ENCODE measurements around the gene CACNB1. TPM values are rescaled to one million over a fixed set of nuclear protein-coding genes. Genes with fewer than 3 reads are reported as not detected.
A peak's percentile ranks its signal among the peaks of the same experiment; 100 is the strongest.

The CACNB1 gene
- total and polyA plus RNA-seq, 2 experiments from 2014 or later, result 6.6 to 7.1 TPM

DNA sequence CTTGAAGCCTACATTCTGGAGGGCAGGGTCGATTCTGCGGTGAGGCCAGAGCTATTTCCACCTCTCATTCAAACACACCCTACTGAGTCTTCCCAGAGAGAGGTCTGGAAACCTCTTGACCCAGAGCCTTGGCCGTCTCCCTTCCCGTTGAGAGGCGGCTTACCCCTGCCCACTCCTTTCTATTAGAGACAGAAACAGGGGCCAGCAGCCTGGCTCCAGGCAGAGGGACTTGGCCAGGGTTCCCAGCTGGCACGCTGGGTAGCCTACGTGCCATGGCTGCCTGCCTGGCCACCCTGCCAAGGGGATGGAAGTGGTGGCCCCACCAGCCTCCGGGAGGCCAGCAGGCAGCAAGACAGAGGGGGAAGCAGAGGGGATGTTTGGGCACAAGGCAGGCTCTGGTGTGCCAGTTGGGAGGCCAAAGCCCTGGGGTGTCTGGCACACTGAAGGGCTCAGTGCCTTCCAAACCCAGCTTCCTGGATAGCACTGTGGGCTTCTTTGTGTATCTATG is 22.2 kb upstream of the CACNB1 start:
- Histone ChIP-seq H3K4me1 (ENCODE audit: insufficient read depth) (no peaks in the 10 kb centered on the region), H3K9me3 (ENCODE audit: low read depth) (no peaks in the 10 kb centered on the region), H3K36me3 (ENCODE audit: low read depth) (no peaks in the 10 kb centered on the region), H3K9me2 (ENCODE audit: insufficient read depth) (no peaks in the 10 kb centered on the region), H3K79me2 (ENCODE audit: insufficient read depth) (no peaks in the 10 kb centered on the region), H4K20me1 (ENCODE audit: insufficient read depth) (no peaks in the 10 kb centered on the region), H3K27ac (no peak overlapping the region), H3F3A (ENCODE audit: insufficient read depth) (no peaks in the 10 kb centered on the region), H3K9ac (no peak overlapping the region), H2AFZ (no peak overlapping the region), H3K27me3 (replicated peaks; ENCODE audit: insufficient read depth) (no peaks in the 10 kb centered on the region), H3K4me2 (ENCODE audit: unreplicated experiment) (no peak overlapping the region), H3K4me3 (no peak overlapping the region)
- DNase-seq, result no peak
- in situ Hi-C loops (cut with MboI), result no loop called here
- TF ChIP-seq EZH2phosphoT487 (IDR thresholded peaks at IDR 0.05; ENCODE audit: insufficient read depth, low read depth), result no peak
- no peak for TF ChIP-seq EZH2 (IDR thresholded peaks at IDR 0.05; ENCODE audit: insufficient read depth, poor library complexity, severe bottlenecking)
- WGBS, 2 experiments (ENCODE audit: low coverage in 1 of 2, low lambda C conversion rate in 2 of 2, missing lambda C conversion rate in 2 of 2), result 40% methylated on average over 7 to 8 of the region's 8 CpGs

DNA sequence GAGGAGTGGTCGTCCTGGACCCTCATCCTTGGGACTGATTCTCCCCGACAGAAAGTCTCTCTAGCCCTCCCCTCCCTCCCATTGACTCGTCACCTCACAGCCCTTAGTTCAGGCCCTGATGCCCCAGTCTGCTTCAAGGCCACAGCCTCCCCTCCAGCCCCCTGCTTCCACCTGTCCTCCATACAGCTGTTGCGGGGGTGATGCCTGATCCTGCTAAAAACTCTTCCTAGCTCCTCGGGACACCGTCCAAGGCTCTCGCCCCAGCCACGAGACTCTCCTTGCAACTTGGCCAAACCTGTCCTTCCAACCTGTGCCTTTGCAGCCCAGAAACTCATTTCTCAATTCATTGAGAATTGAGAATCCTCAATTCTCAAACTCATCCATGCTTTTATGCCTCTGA is 21.4 kb upstream of the CACNB1 start:
- WGBS, 2 experiments (ENCODE audit: low coverage in 1 of 2, low lambda C conversion rate in 2 of 2, missing lambda C conversion rate in 2 of 2), result 64% methylated on average over 8 of the region's 8 CpGs
- no peaks in the 10 kb centered on the region for H3K27me3 ChIP-seq (replicated peaks; ENCODE audit: insufficient read depth)
- H3K9me2 ChIP-seq (ENCODE audit: insufficient read depth), result no peaks in the 10 kb centered on the region
- no peak overlapping the region for H3K27ac ChIP-seq
- H3K9me3 ChIP-seq (ENCODE audit: low read depth), result no peaks in the 10 kb centered on the region
- H3K79me2 ChIP-seq (ENCODE audit: insufficient read depth), result no peaks in the 10 kb centered on the region
- no peaks in the 10 kb centered on the region for H3F3A ChIP-seq (ENCODE audit: insufficient read depth)
- no peaks in the 10 kb centered on the region for H3K4me1 ChIP-seq (ENCODE audit: insufficient read depth)
- no peak overlapping the region for H2AFZ ChIP-seq
- no peak overlapping the region for H3K4me2 ChIP-seq (ENCODE audit: unreplicated experiment)
- DNase-seq, result no peak
- in situ Hi-C loops (cut with MboI), result no loop called here
- no peaks in the 10 kb centered on the region for H4K20me1 ChIP-seq (ENCODE audit: insufficient read depth)
- no peak for TF ChIP-seq EZH2 (IDR thresholded peaks at IDR 0.05; ENCODE audit: insufficient read depth, poor library complexity, severe bottlenecking)
- no peak for TF ChIP-seq EZH2phosphoT487 (IDR thresholded peaks at IDR 0.05; ENCODE audit: insufficient read depth, low read depth)
- no peak overlapping the region for H3K4me3 ChIP-seq
- no peak overlapping the region for H3K9ac ChIP-seq
- no peaks in the 10 kb centered on the region for H3K36me3 ChIP-seq (ENCODE audit: low read depth)

DNA sequence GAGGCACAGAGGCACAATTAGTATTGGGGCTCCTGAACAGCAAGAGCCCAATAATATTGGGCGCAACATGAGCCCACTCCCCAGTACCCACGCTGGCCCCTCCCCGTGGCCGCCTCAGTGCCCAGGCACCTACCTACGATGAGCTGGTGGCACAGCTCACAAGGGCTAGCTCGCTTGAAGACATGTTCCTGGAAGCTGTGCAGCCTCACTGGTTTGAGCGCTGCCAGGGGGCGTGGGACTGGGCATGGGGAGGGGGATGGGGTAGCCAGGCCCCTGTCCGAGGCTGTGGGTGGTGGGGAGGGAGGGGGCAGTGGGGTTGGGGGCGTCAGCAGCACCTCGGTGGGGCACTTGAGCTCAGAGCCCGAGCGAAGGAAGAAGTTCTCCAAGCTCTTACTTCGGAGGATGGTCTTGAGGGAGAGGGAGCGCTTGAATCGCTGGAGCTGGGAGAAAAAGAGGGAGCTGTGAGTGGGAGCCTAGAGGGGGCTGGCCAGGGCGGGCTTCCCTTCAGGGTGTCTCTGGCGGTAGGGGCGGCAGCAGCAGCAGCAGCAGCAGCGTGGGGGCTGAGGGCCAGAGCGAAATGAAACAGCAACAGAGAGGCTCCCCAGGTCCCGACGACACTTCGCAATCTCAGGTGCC is 20.4 kb upstream of the CACNB1 start:
- in situ Hi-C loops (cut with MboI), result no loop called here
- Histone ChIP-seq H3K4me1 (ENCODE audit: insufficient read depth) (no peaks in the 10 kb centered on the region), H3K4me2 (ENCODE audit: unreplicated experiment) (no peak overlapping the region), H3K9ac (no peak overlapping the region), H3K9me3 (ENCODE audit: low read depth) (no peaks in the 10 kb centered on the region), H2AFZ (no peak overlapping the region), H3K27ac (no peak overlapping the region), H3K36me3 (ENCODE audit: low read depth) (no peaks in the 10 kb centered on the region), H3K27me3 (replicated peaks; ENCODE audit: insufficient read depth) (no peaks in the 10 kb centered on the region), H3K79me2 (ENCODE audit: insufficient read depth) (no peaks in the 10 kb centered on the region), H4K20me1 (ENCODE audit: insufficient read depth) (no peaks in the 10 kb centered on the region), H3K4me3 (no peak overlapping the region), H3F3A (ENCODE audit: insufficient read depth) (no peaks in the 10 kb centered on the region), H3K9me2 (ENCODE audit: insufficient read depth) (no peaks in the 10 kb centered on the region)
- TF ChIP-seq EZH2phosphoT487 (IDR thresholded peaks at IDR 0.05; ENCODE audit: insufficient read depth, low read depth) (no peak), EZH2 (IDR thresholded peaks at IDR 0.05; ENCODE audit: insufficient read depth, poor library complexity, severe bottlenecking) (no peak)
- no peak for DNase-seq
- 30 to 36% methylated on average over 16 to 24 of the region's 24 CpGs for WGBS, 2 experiments (ENCODE audit: low coverage in 1 of 2, low lambda C conversion rate in 2 of 2, missing lambda C conversion rate in 2 of 2)

DNA sequence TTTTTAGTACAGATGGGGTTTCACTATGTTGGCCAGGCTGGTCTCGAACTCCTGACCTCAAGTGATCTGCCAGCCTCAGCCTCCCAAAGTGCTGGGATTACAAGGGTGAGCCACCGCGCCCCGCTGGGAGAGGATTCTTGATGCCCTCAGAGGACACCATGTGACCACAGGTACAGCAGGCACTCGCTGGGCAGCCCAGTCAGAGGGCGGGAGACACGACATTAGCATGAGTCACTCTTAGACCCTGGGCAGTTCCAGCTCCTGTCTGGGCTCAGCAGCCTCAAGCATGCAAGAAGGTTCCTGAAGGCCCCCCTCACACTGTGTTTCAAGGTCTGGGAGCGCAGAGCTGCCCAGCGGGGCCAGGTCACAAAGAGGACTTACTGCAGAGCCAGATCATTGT is 16.4 kb upstream of the CACNB1 start:
- no peaks in the 10 kb centered on the region for H3K9me2 ChIP-seq (ENCODE audit: insufficient read depth)
- no peaks in the 10 kb centered on the region for H3F3A ChIP-seq (ENCODE audit: insufficient read depth)
- H3K4me2 ChIP-seq (ENCODE audit: unreplicated experiment), result no peak overlapping the region
- H3K36me3 ChIP-seq (ENCODE audit: low read depth), result no peaks in the 10 kb centered on the region
- no peaks in the 10 kb centered on the region for H3K79me2 ChIP-seq (ENCODE audit: insufficient read depth)
- no peak overlapping the region for H2AFZ ChIP-seq
- WGBS, 2 experiments (ENCODE audit: low coverage in 1 of 2, low lambda C conversion rate in 2 of 2, missing lambda C conversion rate in 2 of 2), result 65 to 69% methylated on average over 9 of the region's 9 CpGs
- H3K9me3 ChIP-seq (ENCODE audit: low read depth), result no peaks in the 10 kb centered on the region
- TF ChIP-seq EZH2phosphoT487 (IDR thresholded peaks at IDR 0.05; ENCODE audit: insufficient read depth, low read depth), result no peak
- no peak for TF ChIP-seq EZH2 (IDR thresholded peaks at IDR 0.05; ENCODE audit: insufficient read depth, poor library complexity, severe bottlenecking)
- in situ Hi-C loops (cut with MboI), result no loop called here
- H3K27me3 ChIP-seq (replicated peaks; ENCODE audit: insufficient read depth), result no peaks in the 10 kb centered on the region
- H3K9ac ChIP-seq, result no peak overlapping the region
- peaks cover 7% of the 10 kb centered on the region for H3K4me1 ChIP-seq (ENCODE audit: insufficient read depth)
- no peaks in the 10 kb centered on the region for H4K20me1 ChIP-seq (ENCODE audit: insufficient read depth)
- no peak overlapping the region for H3K4me3 ChIP-seq
- peak; percentile 45 for DNase-seq
- H3K27ac ChIP-seq, result no peak overlapping the region
